D721Med (cell line): ENCODE results near the gene PLEKHM1.
"Not testable (repeated sequence)": the region's sequence is repeated elsewhere in the genome, so short reads cannot be mapped to it uniquely, and the experiment has no call there.

Experiments
- DNase-seq: peaks from one replicate; pipeline ENCODE4 v3.0.0; 2011; ENCODE audit warnings: low spot score; ENCODE audit not compliant: insufficient read length
- FAIRE-seq: peaks from 2 replicates; lab custom pipeline; 2011; peaks lifted over from hg19 to GRCh38; lab: Jason Lieb, UNC
- CTCF ChIP-seq: IDR thresholded peaks from 2 replicates; pipeline ENCODE4 v1.5.1; 2012; ENCODE audit warnings: mild to moderate bottlenecking, control low read depth; ENCODE audit not compliant: insufficient read depth; ENCODE audit errors: missing control alignments

PLEKHM1 gene

DNA sequence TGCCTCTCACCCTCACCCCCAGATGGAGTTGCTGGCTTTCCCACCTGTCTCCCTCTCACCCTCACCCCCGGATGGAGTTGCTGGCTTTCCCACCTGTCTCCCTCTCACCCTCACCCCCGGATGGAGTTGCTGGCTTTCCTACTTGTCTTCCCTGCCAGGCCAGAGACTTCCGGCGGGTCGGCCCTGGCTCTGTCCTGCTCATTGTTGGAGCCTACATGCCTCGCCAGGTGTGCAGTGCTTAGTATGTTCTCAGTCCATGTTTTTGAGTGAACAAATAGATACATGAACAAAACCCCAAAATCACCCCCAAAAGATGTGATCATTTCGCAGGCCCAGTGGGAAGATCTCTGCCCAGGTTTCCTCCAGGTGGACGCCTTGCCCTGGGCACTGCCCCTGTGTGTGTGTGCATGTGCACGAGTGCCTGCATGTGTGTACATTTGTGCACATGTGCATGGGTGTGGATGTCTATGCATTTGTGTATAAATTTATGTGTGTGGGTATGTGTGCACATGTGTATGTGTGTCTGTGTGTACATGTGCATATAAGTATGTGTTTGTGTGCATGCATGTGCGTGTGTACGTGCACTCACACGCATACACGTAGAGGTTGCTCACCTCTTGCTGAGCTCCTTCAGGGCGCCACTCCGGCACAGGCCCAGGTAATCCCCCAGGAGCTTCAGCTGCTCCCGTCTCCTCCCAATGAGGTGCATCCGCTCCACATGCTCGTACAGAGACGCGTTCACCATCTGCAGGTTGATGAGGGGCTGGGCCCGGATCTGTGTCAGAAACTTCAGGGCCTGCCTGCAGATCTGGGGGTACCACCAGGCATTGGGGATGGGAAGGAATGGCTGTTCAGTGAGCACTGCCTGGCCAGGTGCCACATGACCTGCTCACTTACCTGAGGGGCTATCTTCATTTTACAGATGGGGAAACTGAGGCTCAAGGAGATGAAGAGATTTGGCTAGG lies 45.4 kb downstream of the PLEKHM1 start:
- DNase-seq, FAIRE-seq: not testable (repeated sequence)

GRCh38 chr17:45444301-45444700 lies 46.2 kb downstream of the PLEKHM1 start:
- not testable (repeated sequence) for FAIRE-seq

GRCh38 chr17:45443371-45444260 lies 46.9 kb downstream of the PLEKHM1 start:
- FAIRE-seq, DNase-seq: not testable (repeated sequence)

More at GRCh38 chr17:45444301-45444700, 46.2 kb downstream of the PLEKHM1 start:
- DNase-seq = not testable (repeated sequence)

DNA sequence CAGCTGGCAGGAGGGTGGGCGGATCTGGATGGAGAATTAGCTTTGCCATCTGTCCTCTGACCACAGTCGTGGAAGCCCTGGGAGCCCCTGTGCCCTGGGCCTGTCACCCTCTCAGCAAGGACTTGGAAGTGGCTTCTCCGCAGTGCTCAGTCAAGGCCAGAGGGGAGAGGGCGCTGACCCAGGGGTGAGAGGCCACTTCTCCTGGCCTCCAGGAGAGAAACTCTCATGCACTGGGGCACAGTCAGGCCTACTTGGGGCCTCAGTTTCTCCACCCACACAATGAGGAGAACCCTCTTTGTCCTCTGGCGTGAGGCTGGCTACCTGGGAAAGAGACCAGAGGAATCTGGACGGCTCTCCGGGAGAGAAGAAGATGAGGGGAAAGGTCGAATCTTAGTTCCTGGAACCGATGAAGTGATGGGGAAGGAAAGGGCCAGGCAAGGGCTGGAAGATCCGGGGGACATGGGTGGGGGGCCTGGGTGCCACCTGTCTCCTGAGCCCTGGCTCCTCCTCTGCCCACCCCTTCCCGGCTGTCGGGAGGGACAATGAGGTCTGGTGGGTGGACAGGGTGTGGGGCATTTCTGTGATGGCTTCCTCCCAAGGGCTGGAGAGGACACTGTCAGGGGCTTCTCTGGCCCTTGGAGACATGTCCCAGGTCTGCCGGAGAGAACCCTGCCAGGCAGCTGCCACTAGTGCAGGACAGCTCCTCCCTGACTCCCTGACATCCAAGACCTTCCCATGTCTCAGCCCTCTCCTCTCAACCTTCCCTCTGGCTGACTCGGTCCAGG lies 48.8 kb downstream of the PLEKHM1 start:
- DNase-seq (no peak), FAIRE-seq (no peak)
- TF ChIP-seq CTCF = no peak

DNA sequence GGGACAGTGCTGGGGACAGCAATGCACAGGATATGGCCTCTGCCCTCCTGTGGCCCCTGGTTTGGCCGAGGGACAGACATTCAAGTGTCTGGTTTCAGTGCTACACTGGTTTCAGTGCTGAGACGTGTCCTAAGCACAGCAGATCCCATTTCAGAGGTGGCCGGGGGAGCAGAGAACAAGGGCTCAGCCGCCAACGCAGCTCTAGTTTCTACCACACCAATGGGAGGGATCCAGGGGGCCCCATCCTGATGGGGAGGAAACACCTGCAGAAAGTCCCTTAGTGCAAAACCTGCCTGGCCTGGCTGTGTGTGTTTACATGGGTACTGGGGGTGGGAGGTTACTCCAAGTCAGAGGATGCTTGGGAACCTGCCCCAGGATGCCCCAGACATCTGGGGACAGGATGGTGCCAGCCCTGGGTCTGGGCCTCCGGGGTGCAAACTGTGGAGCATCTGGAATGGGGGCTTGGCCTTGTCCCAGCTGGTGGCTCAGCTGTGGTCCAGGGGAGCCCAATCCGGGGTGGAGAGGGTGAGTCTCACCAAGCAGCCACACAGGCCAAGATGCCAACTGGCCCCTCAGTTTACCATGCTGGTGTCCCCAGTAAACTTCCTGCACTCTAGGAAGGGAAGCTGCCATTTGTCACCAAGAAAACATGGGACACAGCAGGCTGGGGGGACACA lies 49.5 kb downstream of the PLEKHM1 start:
- FAIRE-seq, DNase-seq: not testable (repeated sequence)

DNA sequence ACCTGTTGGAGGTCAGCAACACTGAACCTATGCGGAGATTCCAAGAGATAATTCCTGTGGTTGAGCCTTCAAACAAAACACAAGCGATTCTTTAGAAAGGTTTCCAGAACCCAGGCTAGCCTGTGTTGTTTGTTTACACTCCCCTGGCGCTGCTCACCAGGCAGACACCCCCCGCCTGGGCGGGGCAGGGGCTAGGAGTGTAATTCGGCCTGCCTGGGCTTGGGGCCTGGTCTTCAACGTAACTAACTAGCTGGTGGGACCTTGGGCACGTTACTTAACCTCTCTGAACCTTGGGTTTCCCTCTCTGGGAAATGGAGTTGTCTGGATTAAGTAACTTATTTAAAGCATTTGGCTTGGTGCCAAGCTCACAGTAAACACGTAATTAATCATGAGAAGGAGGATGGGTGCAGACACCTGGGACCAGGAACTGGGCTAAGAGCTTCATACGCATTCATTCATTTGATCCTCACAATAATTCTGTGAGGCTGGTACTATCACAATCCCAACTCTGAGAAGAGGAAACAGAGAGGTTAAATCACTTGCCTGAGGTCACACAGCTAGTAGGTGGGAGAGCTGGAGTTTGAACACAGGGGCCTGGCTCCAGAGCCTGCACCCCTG lies 50.3 kb downstream of the PLEKHM1 start:
- no peak for FAIRE-seq
- no peak for DNase-seq
- TF ChIP-seq CTCF = no peak

DNA sequence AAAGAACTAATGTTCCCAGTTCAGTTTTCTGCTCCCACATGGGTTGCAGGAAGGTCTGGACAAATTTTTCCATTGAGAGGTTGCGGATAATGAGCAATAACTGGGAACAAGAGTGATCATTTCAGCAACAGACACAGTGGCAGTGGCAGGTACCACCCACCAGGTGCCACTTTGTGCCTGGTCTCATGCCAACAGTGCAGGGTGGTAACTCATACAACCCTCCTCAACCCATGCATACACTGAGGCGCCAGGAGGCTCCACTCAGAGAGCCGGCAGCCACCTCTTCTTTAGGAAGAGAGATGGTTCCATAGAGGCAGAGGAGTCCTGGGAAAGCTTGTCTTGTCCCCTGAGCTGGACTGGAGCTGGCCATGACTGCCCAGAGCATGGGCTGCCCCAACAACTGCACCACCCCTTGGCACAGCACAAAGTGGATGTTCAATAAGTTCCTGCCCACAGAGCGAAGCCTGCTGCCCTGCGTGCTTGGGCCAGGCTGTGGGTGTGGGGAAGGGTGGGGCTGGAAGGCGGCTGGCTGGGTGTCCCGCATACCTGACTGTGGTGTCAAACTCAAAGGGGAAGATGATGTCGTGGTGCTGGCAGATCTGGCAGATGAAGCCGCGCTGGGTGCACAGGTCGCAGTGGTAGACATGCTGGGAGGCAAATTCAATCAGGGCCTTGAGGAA lies 51.5 kb downstream of the PLEKHM1 start:
- DNase-seq (no peak), FAIRE-seq (no peak)
- TF ChIP-seq CTCF = no peak
